Measurements from ENCODE around the gene ZNF683.
"Not testable (repeated sequence)": the region's sequence is repeated elsewhere in the genome, so short reads cannot be mapped to it uniquely, and the experiment has no call there.

Gene ZNF683

DNA sequence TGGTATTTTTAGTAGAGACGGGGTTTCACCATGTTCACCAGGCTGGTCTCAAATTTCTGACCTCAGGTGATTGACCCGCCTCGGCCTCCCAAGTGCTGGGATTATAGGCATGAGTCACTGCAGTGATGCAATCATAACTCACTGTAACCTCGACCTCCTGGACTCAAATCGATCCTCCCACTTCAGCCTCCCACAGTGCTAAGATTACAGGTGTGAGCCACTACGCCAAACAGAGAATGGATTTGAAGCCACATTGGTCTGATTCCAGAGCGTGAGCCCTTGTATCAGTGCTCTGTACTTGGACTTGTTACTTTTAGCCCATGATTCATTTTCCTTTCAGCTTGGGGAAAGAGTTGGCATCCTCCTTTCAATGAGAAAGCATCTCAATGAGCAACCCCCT is 14.9 kb upstream of the ZNF683 start:
- Histone ChIP-seq H3K4me1 (ENCODE audit: control insufficient read depth, insufficient read depth, low read length) (peaks cover 13% of the 10 kb centered on the region), H3K27me3 (ENCODE audit: control insufficient read depth, insufficient read depth, low read length, poor library complexity, severe bottlenecking) (no peaks in the 10 kb centered on the region), H3K4me3 (ENCODE audit: insufficient read depth, low read depth, low read length) (no peak overlapping the region), H3K9me3 (ENCODE audit: control insufficient read depth, low read length) (no peaks in the 10 kb centered on the region), H3K36me3 (ENCODE audit: control insufficient read depth, insufficient read depth, low read length) (no peaks in the 10 kb centered on the region), H3K27ac (ENCODE audit: insufficient read depth, low read depth, low read length, poor library complexity, severe bottlenecking) (no peak overlapping the region)
- WGBS, 2 experiments: 92 to 93% methylated on average over 7 of the region's 7 CpGs

DNA sequence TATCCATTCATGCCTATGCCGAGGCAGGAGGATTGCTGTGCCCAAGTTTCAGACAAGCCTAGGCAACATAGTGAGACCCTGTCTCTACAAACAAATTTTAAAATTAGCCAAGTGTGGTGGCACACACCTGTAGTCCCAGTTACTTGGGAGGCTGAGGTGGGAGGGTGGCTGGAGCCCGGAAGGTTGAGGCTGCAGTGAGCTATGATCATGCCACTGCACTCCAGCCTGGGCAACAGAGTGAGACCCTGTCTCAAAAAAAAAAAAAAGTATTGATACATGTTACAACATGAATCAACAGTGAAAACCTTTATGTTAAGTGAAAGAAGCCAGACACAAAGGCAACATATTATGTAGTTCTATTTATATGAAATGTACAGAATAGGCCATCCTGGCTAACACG is 12.5 kb upstream of the ZNF683 start:
- H3K4me1 ChIP-seq (ENCODE audit: control insufficient read depth, insufficient read depth, low read length); H3K27me3 ChIP-seq (ENCODE audit: control insufficient read depth, insufficient read depth, low read length, poor library complexity, severe bottlenecking); H3K9me3 ChIP-seq (ENCODE audit: control insufficient read depth, low read length); H3K4me3 ChIP-seq (ENCODE audit: insufficient read depth, low read depth, low read length); H3K27ac ChIP-seq (ENCODE audit: insufficient read depth, low read depth, low read length, poor library complexity, severe bottlenecking); H3K36me3 ChIP-seq (ENCODE audit: control insufficient read depth, insufficient read depth, low read length): not testable (repeated sequence)
- 90 to 93% methylated on average over 3 of the region's 3 CpGs for WGBS, 2 experiments

DNA sequence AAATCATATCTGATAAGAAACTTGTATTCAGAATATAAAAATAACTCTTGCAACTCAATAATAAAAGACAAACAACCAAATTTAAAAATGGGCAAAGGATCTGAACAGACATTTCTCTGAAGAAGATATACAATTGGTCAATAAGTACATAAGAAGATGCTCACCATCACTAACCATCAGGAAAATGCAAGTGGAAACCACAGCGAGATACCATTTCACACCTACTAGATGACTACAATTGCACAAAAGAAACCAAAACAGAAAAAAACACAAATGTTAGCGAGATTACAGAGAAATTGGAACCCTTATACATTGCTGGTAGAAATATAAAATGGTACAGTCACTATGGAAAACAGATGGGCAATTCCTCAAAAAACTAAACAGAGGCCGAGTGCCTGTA is 11.5 kb upstream of the ZNF683 start:
- no peaks in the 10 kb centered on the region for H3K27me3 ChIP-seq (ENCODE audit: control insufficient read depth, insufficient read depth, low read length, poor library complexity, severe bottlenecking)
- no peak overlapping the region for H3K4me3 ChIP-seq (ENCODE audit: insufficient read depth, low read depth, low read length)
- no peak overlapping the region for H3K27ac ChIP-seq (ENCODE audit: insufficient read depth, low read depth, low read length, poor library complexity, severe bottlenecking)
- H3K4me1 ChIP-seq (ENCODE audit: control insufficient read depth, insufficient read depth, low read length): no peaks in the 10 kb centered on the region
- H3K9me3 ChIP-seq (ENCODE audit: control insufficient read depth, low read length): no peaks in the 10 kb centered on the region
- WGBS, 2 experiments: 88 to 94% methylated on average over 3 of the region's 3 CpGs
- H3K36me3 ChIP-seq (ENCODE audit: control insufficient read depth, insufficient read depth, low read length): no peaks in the 10 kb centered on the region

DNA sequence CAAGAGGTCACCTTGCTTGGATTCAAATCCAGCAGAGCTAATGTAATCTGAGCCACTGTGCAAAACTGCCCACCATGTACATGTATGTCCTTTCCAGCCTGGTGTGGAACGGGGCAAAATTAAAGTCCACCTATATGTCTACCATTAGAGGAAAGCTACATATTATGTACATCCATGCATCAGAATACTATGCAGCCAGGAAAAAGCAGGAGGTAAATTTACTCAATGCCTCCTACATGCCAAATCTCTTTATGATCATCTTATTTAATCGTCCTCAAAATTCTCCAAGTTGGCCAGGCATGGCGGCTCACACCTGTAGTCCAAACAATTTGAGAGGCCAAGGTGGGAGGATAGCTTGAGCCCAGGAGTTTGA is 6.3 kb upstream of the ZNF683 start:
- Histone ChIP-seq H3K4me3 (ENCODE audit: insufficient read depth, low read depth, low read length) (no peak overlapping the region), H3K4me1 (ENCODE audit: control insufficient read depth, insufficient read depth, low read length) (no peaks in the 10 kb centered on the region), H3K27ac (ENCODE audit: insufficient read depth, low read depth, low read length, poor library complexity, severe bottlenecking) (no peak overlapping the region), H3K27me3 (ENCODE audit: control insufficient read depth, insufficient read depth, low read length, poor library complexity, severe bottlenecking) (no peaks in the 10 kb centered on the region), H3K36me3 (ENCODE audit: control insufficient read depth, insufficient read depth, low read length) (no peaks in the 10 kb centered on the region), H3K9me3 (ENCODE audit: control insufficient read depth, low read length) (no peaks in the 10 kb centered on the region)
- WGBS, 2 experiments: 86 to 96% methylated on average over 3 of the region's 3 CpGs

DNA sequence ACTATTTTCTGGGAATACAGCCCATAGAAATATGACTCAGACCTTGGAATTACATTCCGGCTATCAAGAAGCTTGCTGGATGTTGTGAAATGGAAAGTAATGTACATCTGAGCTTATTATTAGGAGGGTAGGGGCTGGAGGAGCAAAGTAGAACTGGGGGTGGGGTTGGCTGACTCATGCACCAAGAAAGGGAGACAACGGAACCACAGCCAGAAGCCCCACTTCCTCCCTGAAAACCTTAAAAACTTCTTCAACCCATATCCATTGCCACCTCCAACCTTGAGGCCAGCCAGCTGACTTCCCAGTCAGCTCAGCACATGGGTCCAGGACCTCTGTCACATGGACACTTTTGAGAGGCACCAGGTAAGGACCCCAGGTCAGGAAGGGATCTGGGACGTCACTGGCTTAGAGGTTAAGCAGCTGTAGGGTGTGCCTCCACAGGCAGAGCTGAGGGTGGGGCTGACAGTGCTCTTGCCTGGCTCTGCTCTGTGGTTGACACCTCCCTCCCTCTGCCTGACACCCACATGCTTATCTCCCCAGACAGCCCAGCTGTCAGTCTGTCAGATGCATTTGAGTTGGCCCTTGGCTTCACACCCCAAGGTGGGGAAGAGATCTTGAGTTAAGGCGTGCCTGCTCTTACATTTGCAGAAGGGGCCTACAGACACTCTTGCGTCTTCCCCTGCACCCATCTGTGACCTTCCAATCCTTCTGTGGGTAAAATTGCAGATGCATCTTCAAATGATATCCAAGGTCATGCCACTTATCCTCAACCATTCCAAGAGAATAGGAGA is 5.7 kb upstream of the ZNF683 start:
- H3K27ac ChIP-seq (ENCODE audit: insufficient read depth, low read depth, low read length, poor library complexity, severe bottlenecking): no peak overlapping the region
- H3K4me1 ChIP-seq (ENCODE audit: control insufficient read depth, insufficient read depth, low read length): no peaks in the 10 kb centered on the region
- no peaks in the 10 kb centered on the region for H3K27me3 ChIP-seq (ENCODE audit: control insufficient read depth, insufficient read depth, low read length, poor library complexity, severe bottlenecking)
- H3K9me3 ChIP-seq (ENCODE audit: control insufficient read depth, low read length): no peaks in the 10 kb centered on the region
- 85 to 87% methylated on average over 5 of the region's 5 CpGs for WGBS, 2 experiments
- H3K36me3 ChIP-seq (ENCODE audit: control insufficient read depth, insufficient read depth, low read length): no peaks in the 10 kb centered on the region
- H3K4me3 ChIP-seq (ENCODE audit: insufficient read depth, low read depth, low read length): no peak overlapping the region

DNA sequence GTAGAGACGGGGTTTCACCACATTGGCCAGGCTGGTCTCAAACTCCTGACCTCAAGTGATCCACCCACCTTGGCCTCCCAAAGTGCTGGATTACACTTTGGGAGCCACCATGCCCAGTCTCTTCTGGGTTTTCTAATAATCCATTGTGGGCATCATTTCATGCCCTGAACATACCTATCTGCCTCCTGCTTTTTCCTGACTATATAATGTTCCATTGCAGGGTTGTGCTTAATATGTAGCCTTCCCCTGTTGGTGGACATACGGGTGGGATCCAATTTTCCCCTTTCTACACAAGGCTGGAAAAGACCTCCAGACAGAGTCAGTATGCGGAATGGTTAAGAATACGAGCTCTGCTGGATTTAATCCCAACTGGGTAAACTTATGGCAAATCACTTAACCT is 3.5 kb upstream of the ZNF683 start:
- no peaks in the 10 kb centered on the region for H3K9me3 ChIP-seq (ENCODE audit: control insufficient read depth, low read length)
- H3K27ac ChIP-seq (ENCODE audit: insufficient read depth, low read depth, low read length, poor library complexity, severe bottlenecking): no peak overlapping the region
- no peak overlapping the region for H3K4me3 ChIP-seq (ENCODE audit: insufficient read depth, low read depth, low read length)
- 92 to 93% methylated on average over 4 of the region's 4 CpGs for WGBS, 2 experiments
- H3K36me3 ChIP-seq (ENCODE audit: control insufficient read depth, insufficient read depth, low read length): no peaks in the 10 kb centered on the region
- H3K4me1 ChIP-seq (ENCODE audit: control insufficient read depth, insufficient read depth, low read length): no peaks in the 10 kb centered on the region
- no peaks in the 10 kb centered on the region for H3K27me3 ChIP-seq (ENCODE audit: control insufficient read depth, insufficient read depth, low read length, poor library complexity, severe bottlenecking)

DNA sequence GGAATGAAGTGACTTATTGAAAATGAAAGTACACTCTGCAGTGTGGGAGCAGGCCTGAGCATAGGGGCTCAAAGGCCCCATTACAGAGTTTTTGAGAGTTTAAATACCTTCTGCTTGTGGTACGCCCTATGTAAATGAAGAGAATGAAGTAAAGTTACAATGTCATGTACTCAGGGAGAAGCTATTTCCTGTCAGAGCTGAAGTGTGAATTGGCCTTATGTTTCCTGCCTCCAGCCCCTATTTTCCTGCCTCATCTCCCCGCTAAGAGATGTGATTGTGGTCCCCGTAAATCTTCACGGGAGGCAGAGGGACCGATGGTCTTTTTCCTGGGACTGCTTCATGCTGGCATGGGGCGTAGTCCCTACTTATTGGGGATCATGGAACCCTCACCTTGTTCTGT is 2.5 kb upstream of the ZNF683 start:
- 85 to 88% methylated on average over 6 of the region's 6 CpGs for WGBS, 2 experiments
- H3K36me3 ChIP-seq (ENCODE audit: control insufficient read depth, insufficient read depth, low read length): no peaks in the 10 kb centered on the region
- H3K27ac ChIP-seq (ENCODE audit: insufficient read depth, low read depth, low read length, poor library complexity, severe bottlenecking): no peak overlapping the region
- no peak overlapping the region for H3K4me3 ChIP-seq (ENCODE audit: insufficient read depth, low read depth, low read length)
- H3K27me3 ChIP-seq (ENCODE audit: control insufficient read depth, insufficient read depth, low read length, poor library complexity, severe bottlenecking): no peaks in the 10 kb centered on the region
- no peaks in the 10 kb centered on the region for H3K9me3 ChIP-seq (ENCODE audit: control insufficient read depth, low read length)
- H3K4me1 ChIP-seq (ENCODE audit: control insufficient read depth, insufficient read depth, low read length): no peaks in the 10 kb centered on the region

DNA sequence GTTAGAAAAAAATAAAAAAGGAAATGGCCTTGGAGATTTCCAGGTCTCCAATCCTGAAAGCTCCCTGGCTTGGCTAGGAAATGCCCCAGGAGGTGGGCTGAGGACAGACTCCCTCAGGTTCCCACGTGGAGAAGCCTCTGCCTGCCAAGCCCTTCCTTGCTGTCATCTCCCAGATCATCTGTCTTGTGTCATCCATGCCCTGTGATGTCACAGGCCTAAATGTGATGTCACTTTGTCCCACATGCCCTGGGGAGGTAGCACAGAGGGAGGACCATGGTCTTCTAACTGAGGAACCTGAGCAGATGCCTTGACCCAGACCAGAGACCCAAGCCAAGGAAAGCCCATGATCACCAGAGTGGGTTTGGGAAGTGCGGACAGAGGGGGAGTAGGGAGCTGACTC is 1.8 kb upstream of the ZNF683 start:
- not testable (repeated sequence) for H3K4me1 ChIP-seq (ENCODE audit: control insufficient read depth, insufficient read depth, low read length); H3K36me3 ChIP-seq (ENCODE audit: control insufficient read depth, insufficient read depth, low read length); H3K27me3 ChIP-seq (ENCODE audit: control insufficient read depth, insufficient read depth, low read length, poor library complexity, severe bottlenecking); H3K9me3 ChIP-seq (ENCODE audit: control insufficient read depth, low read length); H3K27ac ChIP-seq (ENCODE audit: insufficient read depth, low read depth, low read length, poor library complexity, severe bottlenecking); H3K4me3 ChIP-seq (ENCODE audit: insufficient read depth, low read depth, low read length)
- whole genome bisulfite sequencing, 2 experiments: 50 to 56% methylated on average over 2 of the region's 2 CpGs

DNA sequence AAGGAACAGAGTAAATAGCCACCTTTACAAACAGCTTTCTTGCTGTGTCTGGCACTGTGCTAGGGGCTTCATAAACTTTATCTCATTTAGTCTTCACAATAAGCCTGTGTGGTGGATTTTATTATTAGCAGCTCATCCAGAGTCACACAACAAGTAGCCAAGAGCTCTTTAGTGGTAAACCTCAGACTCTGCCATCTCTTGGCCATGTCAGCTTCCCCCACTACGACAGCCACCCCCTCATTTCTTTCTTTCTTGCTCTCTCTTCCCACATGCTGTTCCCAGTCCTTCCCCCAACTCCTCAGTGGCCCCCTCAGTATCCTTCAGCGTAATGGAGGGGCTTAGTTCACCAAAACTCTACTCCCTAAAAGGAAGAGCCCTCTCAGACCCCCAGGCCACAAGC is 1.2 kb upstream of the ZNF683 start:
- H3K36me3 ChIP-seq (ENCODE audit: control insufficient read depth, insufficient read depth, low read length): no peaks in the 10 kb centered on the region
- H3K27ac ChIP-seq (ENCODE audit: insufficient read depth, low read depth, low read length, poor library complexity, severe bottlenecking): no peak overlapping the region
- H3K4me3 ChIP-seq (ENCODE audit: insufficient read depth, low read depth, low read length): no peak overlapping the region
- no peaks in the 10 kb centered on the region for H3K9me3 ChIP-seq (ENCODE audit: control insufficient read depth, low read length)
- no peaks in the 10 kb centered on the region for H3K27me3 ChIP-seq (ENCODE audit: control insufficient read depth, insufficient read depth, low read length, poor library complexity, severe bottlenecking)
- no peaks in the 10 kb centered on the region for H3K4me1 ChIP-seq (ENCODE audit: control insufficient read depth, insufficient read depth, low read length)
- WGBS, 2 experiments: 54 to 61% methylated on average over 2 of the region's 2 CpGs

DNA sequence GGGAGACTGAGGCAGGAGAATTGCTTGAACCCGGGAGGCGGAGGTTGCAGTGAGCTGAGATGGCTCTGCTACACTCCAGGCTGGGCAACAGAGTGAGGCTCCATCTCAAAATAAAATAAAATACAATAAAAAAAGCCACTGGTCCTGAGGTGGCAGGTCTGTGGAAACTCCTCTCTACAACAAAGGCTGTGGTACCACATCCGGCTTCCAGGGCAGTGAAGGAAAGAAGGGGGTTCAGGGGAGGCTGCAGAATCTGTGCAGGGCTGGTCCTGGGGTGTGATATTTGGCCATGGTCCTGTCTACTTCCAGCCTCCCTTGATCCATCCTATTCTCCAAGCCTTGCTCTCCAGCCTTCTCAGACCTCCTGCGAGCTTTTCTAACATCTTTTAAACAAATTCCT is 731 bp upstream of the ZNF683 start:
- H3K27ac ChIP-seq (ENCODE audit: insufficient read depth, low read depth, low read length, poor library complexity, severe bottlenecking): no peak overlapping the region
- WGBS, 2 experiments: 94% methylated on average over 4 of the region's 4 CpGs
- H3K4me1 ChIP-seq (ENCODE audit: control insufficient read depth, insufficient read depth, low read length): no peaks in the 10 kb centered on the region
- no peak overlapping the region for H3K4me3 ChIP-seq (ENCODE audit: insufficient read depth, low read depth, low read length)
- H3K27me3 ChIP-seq (ENCODE audit: control insufficient read depth, insufficient read depth, low read length, poor library complexity, severe bottlenecking): no peaks in the 10 kb centered on the region
- H3K9me3 ChIP-seq (ENCODE audit: control insufficient read depth, low read length): no peaks in the 10 kb centered on the region
- H3K36me3 ChIP-seq (ENCODE audit: control insufficient read depth, insufficient read depth, low read length): no peaks in the 10 kb centered on the region

DNA sequence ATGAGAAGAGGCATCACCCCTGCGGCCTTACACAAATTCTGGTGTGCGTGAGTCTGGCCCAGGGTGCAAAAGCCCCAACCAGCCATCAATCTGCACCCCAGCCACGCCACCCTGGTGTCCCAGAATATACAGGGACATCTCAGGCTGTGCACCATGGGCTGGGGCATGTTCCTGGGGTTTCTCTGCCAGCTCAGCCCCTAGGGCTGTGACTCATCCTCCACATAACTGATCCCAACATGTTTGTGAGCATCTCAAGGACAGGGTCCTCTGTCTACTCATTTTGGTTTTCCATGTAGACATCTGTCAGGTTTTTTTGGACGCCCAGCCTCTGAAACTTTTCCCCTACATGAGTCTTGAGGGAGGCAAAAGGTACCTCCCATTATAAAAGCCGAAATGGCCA is 511 bp downstream of the ZNF683 start:
- Histone ChIP-seq H3K27ac (ENCODE audit: insufficient read depth, low read depth, low read length, poor library complexity, severe bottlenecking) (no peak overlapping the region), H3K4me1 (ENCODE audit: control insufficient read depth, insufficient read depth, low read length) (no peaks in the 10 kb centered on the region), H3K9me3 (ENCODE audit: control insufficient read depth, low read length) (no peaks in the 10 kb centered on the region), H3K4me3 (ENCODE audit: insufficient read depth, low read depth, low read length) (no peak overlapping the region), H3K27me3 (ENCODE audit: control insufficient read depth, insufficient read depth, low read length, poor library complexity, severe bottlenecking) (no peaks in the 10 kb centered on the region), H3K36me3 (ENCODE audit: control insufficient read depth, insufficient read depth, low read length) (no peaks in the 10 kb centered on the region)
- 91 to 94% methylated on average over 5 of the region's 5 CpGs for WGBS, 2 experiments
